Measurements from ENCODE around the gene CPSF3.

DNA sequence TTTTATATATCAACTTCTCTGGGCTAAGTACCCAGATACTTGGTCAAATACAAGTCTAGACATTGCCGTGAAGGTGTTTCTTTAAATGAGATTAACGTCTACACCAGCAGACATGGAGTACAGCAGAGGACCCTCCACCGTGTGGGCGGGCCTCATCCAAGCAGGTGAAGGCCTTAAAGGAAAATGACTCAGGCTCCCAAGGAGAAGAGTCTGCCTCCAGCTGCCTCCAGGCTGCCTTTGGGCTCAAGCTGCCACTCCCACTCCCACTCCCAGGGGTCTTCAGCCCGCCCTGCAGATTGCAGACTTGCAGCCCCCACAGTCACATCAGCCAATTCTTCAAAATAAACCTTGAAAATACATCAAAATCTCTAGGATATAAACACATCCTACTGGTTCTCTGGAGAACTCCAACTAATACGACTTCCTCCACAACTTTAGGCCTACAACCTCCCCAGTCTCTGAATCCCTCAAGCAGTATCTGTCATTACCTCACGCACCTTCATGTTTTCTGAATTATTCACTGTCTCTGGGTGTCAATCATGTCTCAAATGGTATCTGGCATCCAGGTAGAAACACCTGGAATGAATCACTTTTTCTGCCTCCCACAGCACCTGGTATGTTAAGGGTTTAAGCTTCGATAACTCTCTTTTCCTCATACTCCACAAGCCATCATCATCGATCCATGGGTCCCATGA lies 7.0 kb upstream of the CPSF3 start:
- TF ChIP-seq NPAS2 (CRISPR knock-in tag; IDR thresholded peaks at IDR 0.05; ENCODE audit: borderline replicate concordance) (no peak), POLR2A (IDR thresholded peaks at IDR 0.05; ENCODE audit: low read length) (no peak), RFX5 (IDR thresholded peaks at IDR 0.05) (no peak), KDM1A (IDR thresholded peaks at IDR 0.05; ENCODE audit: low read depth) (no peak), EP300 (IDR thresholded peaks at IDR 0.05) (no peak), CHD2 (IDR thresholded peaks at IDR 0.05; ENCODE audit: low read length, partially characterized antibody) (no peak), JUN (IDR thresholded peaks at IDR 0.05) (no peak), MYC (IDR thresholded peaks at IDR 0.05; ENCODE audit: borderline replicate concordance, low read length) (no peak), TP53 (CRISPR knock-in tag; IDR thresholded peaks at IDR 0.05) (no peak), POLR2AphosphoS2 (conservative IDR thresholded peaks at IDR 0.05; ENCODE audit: low read length) (no peak), MAZ (IDR thresholded peaks at IDR 0.05; ENCODE audit: borderline replicate concordance, low read depth, low read length) (no peak)
- TF ChIP-seq, protein P1, sequence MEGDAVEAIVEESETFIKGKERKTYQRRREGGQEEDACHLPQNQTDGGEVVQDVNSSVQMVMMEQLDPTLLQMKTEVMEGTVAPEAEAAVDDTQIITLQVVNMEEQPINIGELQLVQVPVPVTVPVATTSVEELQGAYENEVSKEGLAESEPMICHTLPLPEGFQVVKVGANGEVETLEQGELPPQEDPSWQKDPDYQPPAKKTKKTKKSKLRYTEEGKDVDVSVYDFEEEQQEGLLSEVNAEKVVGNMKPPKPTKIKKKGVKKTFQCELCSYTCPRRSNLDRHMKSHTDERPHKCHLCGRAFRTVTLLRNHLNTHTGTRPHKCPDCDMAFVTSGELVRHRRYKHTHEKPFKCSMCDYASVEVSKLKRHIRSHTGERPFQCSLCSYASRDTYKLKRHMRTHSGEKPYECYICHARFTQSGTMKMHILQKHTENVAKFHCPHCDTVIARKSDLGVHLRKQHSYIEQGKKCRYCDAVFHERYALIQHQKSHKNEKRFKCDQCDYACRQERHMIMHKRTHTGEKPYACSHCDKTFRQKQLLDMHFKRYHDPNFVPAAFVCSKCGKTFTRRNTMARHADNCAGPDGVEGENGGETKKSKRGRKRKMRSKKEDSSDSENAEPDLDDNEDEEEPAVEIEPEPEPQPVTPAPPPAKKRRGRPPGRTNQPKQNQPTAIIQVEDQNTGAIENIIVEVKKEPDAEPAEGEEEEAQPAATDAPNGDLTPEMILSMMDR (IDR thresholded peaks at IDR 0.05): no peak
- TF ChIP-seq, protein P2, sequence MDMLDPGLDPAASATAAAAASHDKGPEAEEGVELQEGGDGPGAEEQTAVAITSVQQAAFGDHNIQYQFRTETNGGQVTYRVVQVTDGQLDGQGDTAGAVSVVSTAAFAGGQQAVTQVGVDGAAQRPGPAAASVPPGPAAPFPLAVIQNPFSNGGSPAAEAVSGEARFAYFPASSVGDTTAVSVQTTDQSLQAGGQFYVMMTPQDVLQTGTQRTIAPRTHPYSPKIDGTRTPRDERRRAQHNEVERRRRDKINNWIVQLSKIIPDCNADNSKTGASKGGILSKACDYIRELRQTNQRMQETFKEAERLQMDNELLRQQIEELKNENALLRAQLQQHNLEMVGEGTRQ (IDR thresholded peaks at IDR 0.05): no peak

All from A549 (cell line).